ENCODE results near the gene SRI. TPM values are rescaled to one million over a fixed set of nuclear protein-coding genes. Genes with fewer than 3 reads are reported as not detected.

The SRI gene
- total RNA-seq, 1 donor from 2014 or later, result 179 TPM

- no peak overlapping the region for H3K4me3 Mint-ChIP-seq (ENCODE audit: unreplicated experiment)
- TF ChIP-seq CTCF (IDR thresholded peaks at IDR 0.05; ENCODE audit: partially characterized antibody, unreplicated experiment), result no peak
- H3K27me3 Mint-ChIP-seq (ENCODE audit: unreplicated experiment), result peaks cover 2% of the 10 kb centered on the region
- H3K4me1 Mint-ChIP-seq (ENCODE audit: low read depth, unreplicated experiment), result peaks cover 2% of the 10 kb centered on the region
- no peak overlapping the region for H3K27ac Mint-ChIP-seq (ENCODE audit: unreplicated experiment)
- DNase-seq, result no peak
- H3K36me3 Mint-ChIP-seq (ENCODE audit: unreplicated experiment), result peaks cover 49% of the 10 kb centered on the region
- peaks cover 8% of the 10 kb centered on the region for H3K9me3 Mint-ChIP-seq (ENCODE audit: unreplicated experiment)
These were observed 63.5 kb downstream of the SRI start for GRCh38 chr7:88156356-88156755.

GRCh38 chr7:88155756-88156155 is 64.1 kb downstream of the SRI start:
- H3K4me1 Mint-ChIP-seq (ENCODE audit: low read depth, unreplicated experiment), result peaks cover 2% of the 10 kb centered on the region
- no peak overlapping the region for H3K27ac Mint-ChIP-seq (ENCODE audit: unreplicated experiment)
- DNase-seq, result no peak
- no peak for TF ChIP-seq CTCF (IDR thresholded peaks at IDR 0.05; ENCODE audit: partially characterized antibody, unreplicated experiment)
- H3K4me3 Mint-ChIP-seq (ENCODE audit: unreplicated experiment), result no peak overlapping the region
- peaks cover 8% of the 10 kb centered on the region for H3K9me3 Mint-ChIP-seq (ENCODE audit: unreplicated experiment)
- peaks cover 2% of the 10 kb centered on the region for H3K27me3 Mint-ChIP-seq (ENCODE audit: unreplicated experiment)
- peaks cover 45% of the 10 kb centered on the region for H3K36me3 Mint-ChIP-seq (ENCODE audit: unreplicated experiment)

Other genes with a start within 250 kb of the SRI start
- gene STEAP4, start 86.9 kb upstream of the SRI start, total RNA-seq (ENCODE audit: unreplicated experiment), result not detected